ENCODE measurements around the gene ECHS1. TPM values are rescaled to one million over a fixed set of nuclear protein-coding genes. Genes with fewer than 3 reads are reported as not detected.
A peak's percentile ranks its signal among the peaks of the same experiment; 100 is the strongest.

Gene ECHS1
- total and polyA plus RNA-seq, 2 donors (not counting 3 experiments of a cell fraction or from before 2014, with no cell fraction given): 46.2 to 108 TPM

DNA sequence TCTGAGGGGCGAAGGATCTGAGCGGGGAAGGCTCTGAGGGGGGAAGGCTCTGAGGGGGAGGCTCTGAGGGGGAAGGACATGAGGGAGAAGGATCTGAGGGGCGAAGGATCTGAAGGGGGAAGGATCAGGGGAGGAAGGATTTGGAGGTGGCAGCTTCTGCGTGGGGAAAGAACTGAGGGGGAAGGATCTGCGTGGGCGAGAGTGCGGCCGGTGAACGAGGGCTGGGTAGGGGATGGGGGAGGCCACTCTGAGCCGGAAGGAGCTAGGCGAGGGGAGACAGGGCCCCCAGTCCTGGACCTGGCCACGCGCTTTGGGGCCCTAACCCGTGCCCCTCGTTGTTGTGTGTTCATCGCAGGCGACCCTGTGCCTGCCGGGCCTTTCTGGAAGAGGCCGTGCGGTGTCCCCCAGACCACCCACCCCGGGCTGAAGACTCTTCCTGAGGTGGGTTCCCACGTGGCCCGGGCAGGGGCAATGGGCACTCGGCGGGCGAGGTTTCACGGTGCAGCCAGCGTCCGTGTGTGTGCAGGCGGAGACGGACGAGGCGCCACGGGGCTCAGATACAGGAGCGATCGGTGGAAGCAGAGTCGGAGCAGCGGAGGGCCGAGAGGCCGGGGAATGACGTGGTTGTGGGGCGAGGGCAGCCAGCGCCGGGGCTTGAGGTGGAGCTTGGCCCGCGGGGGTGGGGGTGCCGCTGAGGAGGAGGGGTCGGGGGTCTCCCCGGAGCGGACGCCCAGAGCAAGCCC is 38.5 kb downstream of the ECHS1 start:
- Histone ChIP-seq H3K9me3 (replicated peaks; ENCODE audit: control insufficient read depth, insufficient read depth, low read length) (no peaks in the 10 kb centered on the region), H3K9ac (replicated peaks; ENCODE audit: extremely low read depth, insufficient read depth, low read length) (no peak overlapping the region), H3K27ac (ENCODE audit: insufficient read depth, low read depth, low read length) (no peak overlapping the region), H2AFZ (ENCODE audit: low read depth, low read length) (no peak overlapping the region), H3K4me1 (ENCODE audit: control insufficient read depth, extremely low read depth, insufficient read depth, low read length) (peaks cover 2% of the 10 kb centered on the region), H3K4me2 (ENCODE audit: insufficient read depth, low read length) (peak overlapping the region; percentile 25), H3K27me3 (ENCODE audit: control insufficient read depth in 2 of 2, insufficient read depth in 2 of 2, low read length in 2 of 2) (peaks cover 19 to 43% of the 10 kb centered on the region in 2 experiments), H3K9me1 (replicated peaks; ENCODE audit: control insufficient read depth, extremely low read depth, insufficient read depth, low read length) (no peaks in the 10 kb centered on the region), H3K4me3 (replicated peaks in 1 of 3; ENCODE audit: insufficient read depth in 1 of 3, low read depth in 1 of 3, low read length in 3 of 3) (peak overlapping the region in 2 of 3 experiments; percentile 13 to 14), H3K36me3 (ENCODE audit: control insufficient read depth in 2 of 2, extremely low read depth in 1 of 2, insufficient read depth in 2 of 2, low read length in 2 of 2) (no peaks in the 10 kb centered on the region), H3K79me2 (ENCODE audit: control insufficient read depth, insufficient read depth, low read length) (no peaks in the 10 kb centered on the region), H4K20me1 (replicated peaks; ENCODE audit: control insufficient read depth, extremely low read depth, insufficient read depth, low read length) (no peaks in the 10 kb centered on the region)
- CTCF ChIA-PET: no interaction called here
- DNase-seq (ENCODE audit: low read depth, low spot score) (no peak), FAIRE-seq (no peak)
- POLR2A ChIA-PET: interaction anchor here (0.6 kb wide), 1 partner anchor 19 kb away, joined by 5 read pairs; no protein-coding TSS in a partner anchor
- intact Hi-C loops (cut with micrococcal nuclease): no loop called here
- BruUV-seq (replicated peaks): no TSS peak
- no peak for TF ChIP-seq GATA2 (IDR thresholded peaks at IDR 0.05; ENCODE audit: insufficient read depth, insufficient read length, low read depth, low read length)
- no peak for TF ChIP-seq FOS (IDR thresholded peaks at IDR 0.05; ENCODE audit: borderline replicate concordance, insufficient read depth, low read length)
- TF ChIP-seq, protein P1, sequence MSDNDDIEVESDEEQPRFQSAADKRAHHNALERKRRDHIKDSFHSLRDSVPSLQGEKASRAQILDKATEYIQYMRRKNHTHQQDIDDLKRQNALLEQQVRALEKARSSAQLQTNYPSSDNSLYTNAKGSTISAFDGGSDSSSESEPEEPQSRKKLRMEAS (IDR thresholded peaks at IDR 0.05; ENCODE audit: insufficient read depth, insufficient read length): no peak
- TF ChIP-seq JUN (IDR thresholded peaks at IDR 0.05; ENCODE audit: borderline replicate concordance, insufficient read depth, insufficient read length, low read depth): no peak
- no peak for TF ChIP-seq POLR2AphosphoS5 (IDR thresholded peaks at IDR 0.05; ENCODE audit: insufficient read depth, low read depth, low read length)
- no peak for TF ChIP-seq EZH2 (IDR thresholded peaks at IDR 0.05; ENCODE audit: borderline replicate concordance, low read depth, low read length, severe bottlenecking)
- TF ChIP-seq POLR2A (IDR thresholded peaks at IDR 0.05; ENCODE audit: low read depth, low read length): no peak
- TF ChIP-seq CTCF (IDR thresholded peaks at IDR 0.05; ENCODE audit: extremely low read depth in 1 of 2, insufficient read depth in 1 of 2, low read depth in 1 of 2, low read length in 2 of 2): no peak
- TF ChIP-seq MYC (IDR thresholded peaks at IDR 0.05; ENCODE audit: low read depth, low read length): no peak
- dilution Hi-C loops (cut with MboI; ENCODE audit: extremely low pct_ligation_motif_present, low sequenced_read_pairs): no loop called here

Data from endothelial cell of umbilical vein (primary cell).